NCI-H748 treated with DMSO at 0.1 percent for 48 hours (cell line): ENCODE data around the gene KHSRP.

Experiments
- DNase-seq: peaks from one replicate; lab custom pipeline; 2025; lab: John Stamatoyannopoulos, UW

KHSRP gene, protein sequence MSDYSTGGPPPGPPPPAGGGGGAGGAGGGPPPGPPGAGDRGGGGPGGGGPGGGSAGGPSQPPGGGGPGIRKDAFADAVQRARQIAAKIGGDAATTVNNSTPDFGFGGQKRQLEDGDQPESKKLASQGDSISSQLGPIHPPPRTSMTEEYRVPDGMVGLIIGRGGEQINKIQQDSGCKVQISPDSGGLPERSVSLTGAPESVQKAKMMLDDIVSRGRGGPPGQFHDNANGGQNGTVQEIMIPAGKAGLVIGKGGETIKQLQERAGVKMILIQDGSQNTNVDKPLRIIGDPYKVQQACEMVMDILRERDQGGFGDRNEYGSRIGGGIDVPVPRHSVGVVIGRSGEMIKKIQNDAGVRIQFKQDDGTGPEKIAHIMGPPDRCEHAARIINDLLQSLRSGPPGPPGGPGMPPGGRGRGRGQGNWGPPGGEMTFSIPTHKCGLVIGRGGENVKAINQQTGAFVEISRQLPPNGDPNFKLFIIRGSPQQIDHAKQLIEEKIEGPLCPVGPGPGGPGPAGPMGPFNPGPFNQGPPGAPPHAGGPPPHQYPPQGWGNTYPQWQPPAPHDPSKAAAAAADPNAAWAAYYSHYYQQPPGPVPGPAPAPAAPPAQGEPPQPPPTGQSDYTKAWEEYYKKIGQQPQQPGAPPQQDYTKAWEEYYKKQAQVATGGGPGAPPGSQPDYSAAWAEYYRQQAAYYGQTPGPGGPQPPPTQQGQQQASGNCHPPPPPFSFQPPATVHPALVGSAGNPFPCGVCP

GRCh38 chr19:6424195-6424938 is at the start of gene KHSRP:
Gene KHSRP (minus strand): TSS chr19:6424811. CDS start chr19:6424701, 110 bp downstream.
- no peak for DNase-seq

- no peak for DNase-seq
Measured at GRCh38 chr19:6473647-6474046, 49.0 kb upstream of the KHSRP start.

DNA sequence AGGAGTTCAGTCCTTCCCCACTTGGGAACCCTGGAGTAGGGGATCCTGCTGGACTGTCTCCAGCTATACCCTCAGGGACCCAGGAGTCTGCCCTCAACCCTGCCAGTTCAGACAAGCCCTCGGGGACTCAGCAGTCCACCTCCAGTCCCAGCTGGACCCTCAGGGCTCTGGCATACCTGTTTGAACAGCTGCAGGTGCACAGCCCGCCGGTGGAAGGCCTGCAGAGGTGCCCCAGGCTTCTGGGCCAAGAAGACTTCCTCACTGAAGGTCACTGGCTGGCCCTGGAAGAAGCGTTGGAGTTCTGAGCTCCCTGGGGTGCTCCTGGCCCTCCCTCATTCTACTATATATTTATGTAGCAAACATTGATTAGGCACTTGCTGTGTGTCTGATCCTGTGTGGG is 48.1 kb upstream of the KHSRP start:
- DNase-seq = no peak

- DNase-seq = no peak
Measured at GRCh38 chr19:6471076-6471475, 46.5 kb upstream of the KHSRP start.

GRCh38 chr19:6470173-6470572 is 45.6 kb upstream of the KHSRP start:
- DNase-seq = no peak

GRCh38 chr19:6467384-6467783 is 42.8 kb upstream of the KHSRP start:
- DNase-seq = no peak

- DNase-seq = no peak
Measured at GRCh38 chr19:6466526-6467248, 42.1 kb upstream of the KHSRP start.

GRCh38 chr19:6465663-6466062 is 41.1 kb upstream of the KHSRP start:
- no peak for DNase-seq

- DNase-seq = no peak
Measured at GRCh38 chr19:6465006-6465405, 40.4 kb upstream of the KHSRP start.

GRCh38 chr19:6464070-6464873 is 39.7 kb upstream of the KHSRP start, which contains the start of gene CRB3:
Gene CRB3 (plus strand): TSS chr19:6464271. CDS start chr19:6464702, 431 bp downstream.
- DNase-seq = no peak

DNA sequence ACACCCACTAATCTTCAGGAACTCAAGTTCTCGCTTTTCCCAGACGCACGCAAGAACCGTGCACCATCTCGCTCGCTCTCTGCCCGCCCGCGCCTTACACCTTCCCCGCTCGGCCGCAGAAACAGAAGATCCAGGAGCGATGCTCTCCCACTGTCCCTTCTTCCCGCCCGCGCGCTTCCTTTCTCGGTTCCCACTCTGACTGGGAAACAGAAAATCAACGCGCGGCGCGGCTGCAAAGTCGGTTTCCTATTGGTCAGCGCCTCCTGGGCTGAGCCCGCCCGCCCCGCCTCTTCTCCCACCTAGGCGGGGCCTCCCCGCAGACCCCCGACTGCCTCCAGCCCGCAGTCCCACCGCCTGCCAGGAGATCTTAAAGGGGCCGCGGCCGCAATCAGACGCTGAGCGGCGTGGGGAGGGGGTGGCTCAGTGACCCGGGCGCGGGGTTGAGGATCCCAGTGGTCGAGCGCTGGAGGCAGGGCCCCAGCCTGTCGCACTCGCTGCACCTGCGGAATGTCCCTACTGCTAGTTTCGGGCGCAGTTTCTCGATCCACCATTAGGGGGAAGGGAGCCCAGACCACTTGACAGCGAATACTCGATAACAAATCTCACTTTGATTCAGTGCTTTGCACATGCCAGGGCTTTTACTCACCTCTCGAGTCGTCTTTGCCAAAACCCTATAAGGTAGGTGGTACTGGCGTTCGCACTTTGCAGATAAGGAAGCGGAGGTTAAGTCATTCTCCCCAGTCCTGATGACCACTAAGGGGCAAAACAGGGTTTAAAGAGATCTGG is 35.7 kb upstream of the KHSRP start:
- peak; percentile 85 for DNase-seq

DNA sequence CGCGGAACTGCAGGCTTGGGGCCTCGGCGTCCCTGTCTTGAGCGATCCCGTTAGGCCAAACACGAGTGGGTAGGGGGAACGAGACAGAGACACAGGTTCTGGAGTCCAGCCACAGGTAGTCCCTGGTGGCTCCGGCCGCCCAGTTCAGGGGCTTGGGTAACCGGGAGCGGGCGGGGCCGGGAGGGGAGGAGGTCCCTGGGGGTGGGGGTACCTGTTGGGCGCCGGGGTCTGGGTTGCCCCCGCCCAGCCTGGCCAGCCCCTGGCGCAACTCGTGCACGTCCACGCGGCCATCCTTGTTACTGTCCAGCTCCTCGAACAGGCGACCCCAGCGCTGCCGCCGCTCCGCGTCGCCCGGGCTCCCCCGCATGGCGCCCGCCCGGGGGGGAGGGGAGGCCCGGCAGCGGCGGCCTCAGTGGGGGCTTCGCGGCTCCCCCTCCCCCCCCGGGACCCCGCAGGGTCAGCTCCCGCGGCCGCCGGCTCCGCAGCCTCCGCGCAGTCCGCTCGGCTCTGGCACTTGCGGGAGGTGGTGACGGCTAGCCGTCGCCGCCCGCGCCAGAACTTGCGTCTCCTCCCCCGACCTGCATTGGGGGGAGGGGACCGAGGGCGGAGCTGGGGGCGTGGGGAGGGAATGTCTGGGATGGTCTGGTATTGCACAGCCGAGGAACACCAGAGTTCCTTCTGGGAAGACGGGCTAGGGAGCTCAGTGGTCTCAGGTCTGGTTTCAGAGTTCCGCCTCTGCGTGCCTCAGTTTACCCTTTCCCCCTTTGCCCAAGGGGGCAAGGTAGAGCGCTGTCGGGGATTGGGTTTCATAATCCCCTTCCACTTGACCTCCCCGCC is 34.9 kb upstream of the KHSRP start, which contains the start of gene SLC25A23:
SLC25A23 (minus strand) TSS at position 531 of the 837 bp plus-strand sequence; CDS start at position 367, 164 bp downstream.
- peak; percentile 31 for DNase-seq

DNA sequence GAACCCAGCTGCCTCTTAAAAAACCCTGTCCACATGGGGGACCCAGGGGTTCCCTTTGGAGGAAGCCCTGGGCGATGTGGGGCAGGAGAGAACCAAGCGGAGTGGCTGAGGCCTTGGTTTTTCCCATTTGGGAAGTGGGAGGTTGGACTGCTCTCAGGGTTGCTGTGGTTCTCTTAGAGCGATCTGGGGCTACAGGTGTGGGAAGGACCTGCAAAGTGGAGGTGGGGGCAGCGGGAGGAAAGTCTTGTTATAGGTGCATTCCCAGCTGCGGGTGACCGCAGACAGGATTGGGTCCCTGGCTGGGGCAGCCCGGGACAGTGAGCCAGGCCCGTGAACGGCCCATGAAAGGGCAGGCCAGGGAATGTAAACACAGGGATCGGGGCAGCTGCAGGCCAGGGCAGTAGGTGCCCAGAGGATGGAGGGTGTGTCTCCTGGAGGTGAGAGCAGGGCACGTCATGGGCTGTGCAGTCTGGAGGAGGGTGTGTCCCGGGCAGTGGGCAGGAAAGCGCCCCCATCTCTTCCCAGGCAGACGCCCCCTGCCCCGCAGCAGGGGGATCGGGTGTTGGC is 34.2 kb upstream of the KHSRP start:
- DNase-seq = no peak

- no peak for DNase-seq
Measured at GRCh38 chr19:6457958-6458694, 33.5 kb upstream of the KHSRP start.

GRCh38 chr19:6455924-6456323 is 31.3 kb upstream of the KHSRP start:
- no peak for DNase-seq

DNA sequence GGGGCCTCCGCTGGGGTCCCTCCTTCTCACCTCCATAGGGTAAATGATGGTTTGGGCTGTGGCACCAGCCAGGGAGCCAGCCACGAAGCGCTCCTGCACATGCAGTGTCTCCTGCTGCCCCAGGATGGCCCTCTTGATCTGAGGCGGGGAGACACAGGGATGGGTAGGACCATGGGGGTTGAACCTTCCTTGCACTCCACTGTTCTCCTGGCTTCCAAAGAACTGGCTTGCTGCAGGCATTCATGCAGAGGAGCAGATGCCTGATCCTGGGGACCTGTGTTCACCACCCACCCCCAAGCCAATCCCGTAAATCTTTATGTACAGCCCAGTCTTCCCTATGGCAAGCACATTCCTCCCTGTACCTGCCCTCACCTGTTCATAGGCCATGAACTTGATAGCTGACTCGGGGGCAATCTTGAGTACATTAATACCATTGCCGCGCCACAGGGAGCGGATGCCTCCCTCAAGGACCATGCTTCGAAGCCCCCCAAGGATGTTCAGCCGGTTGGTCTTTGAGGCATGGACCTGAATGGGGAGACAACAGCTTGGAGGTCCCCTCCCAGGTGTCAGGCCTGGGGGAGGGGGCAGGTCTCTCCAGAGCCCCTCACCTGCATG is 29.4 kb upstream of the KHSRP start:
- no peak for DNase-seq

DNA sequence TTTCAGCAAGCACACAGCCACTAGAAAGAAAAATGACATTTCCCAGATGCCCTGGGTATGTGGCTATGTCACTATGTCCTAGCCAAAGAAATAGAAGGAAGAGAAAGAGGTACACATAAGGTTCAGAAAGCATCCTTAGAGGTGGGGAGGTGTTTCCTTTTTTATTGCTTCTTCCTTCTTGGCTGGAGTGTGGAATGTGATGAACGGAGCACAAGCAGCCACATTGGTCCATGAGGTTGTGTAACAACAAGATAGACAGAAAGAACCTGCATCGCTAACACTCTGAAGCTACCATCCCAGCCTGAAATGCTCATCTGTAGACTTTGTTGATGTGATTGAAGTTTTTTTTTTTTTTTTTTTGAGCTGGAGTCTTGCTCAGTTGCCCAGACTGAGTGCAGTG is 28.3 kb upstream of the KHSRP start:
- DNase-seq = no peak

GRCh38 chr19:6452223-6452614 is 27.6 kb upstream of the KHSRP start:
- no peak for DNase-seq
